HCT116 (cell line): ENCODE measurements around the gene C11orf58.

Experiments used
- CTCF ChIP-seq, 3 experiments: fragments of 200-600 bp in 1 of 3; sonication (generic) in 1 of 3; IDR thresholded peaks in 2 of 3; conservative IDR thresholded peaks in 1 of 3; 2 replicates each; pipeline ENCODE4 v1.5.1; 2012 to 2017; ENCODE audit warnings: low read depth in 2 of 3, low read length in 2 of 3, antibody characterized with exemption in 1 of 3, borderline replicate concordance in 1 of 3, control low read depth in 1 of 3, mild to moderate bottlenecking in 1 of 3, mixed read lengths in 1 of 3, mixed run types in 1 of 3, moderate library complexity in 1 of 3; ENCODE audit not compliant: insufficient read depth in 1 of 3
- EZH2 ChIP-seq: fragments of 200-600 bp; sonication (generic); IDR thresholded peaks from 2 replicates; pipeline ENCODE4 v1.6.1; 2017; ENCODE audit warnings: antibody characterized with exemption, mixed run types
- POLR2A ChIP-seq: IDR thresholded peaks from 2 replicates; pipeline ENCODE4 v1.7.0; 2011; ENCODE audit warnings: borderline replicate concordance; ENCODE audit not compliant: insufficient read depth, insufficient read length; ENCODE audit errors: extremely low read depth
- POLR2AphosphoS5 ChIP-seq: IDR thresholded peaks from 2 replicates; pipeline ENCODE4 v1.6.1; 2011; ENCODE audit warnings: mild to moderate bottlenecking, low read depth, low read length, moderate library complexity
- RAD21 ChIP-seq: IDR thresholded peaks from 2 replicates; pipeline ENCODE4 v1.6.1; 2012; ENCODE audit warnings: low read depth, mild to moderate bottlenecking
- ZNF274 ChIP-seq: fragments of 200-500 bp; sonication (Bioruptor generic); IDR thresholded peaks from 2 replicates; pipeline ENCODE4 v1.6.1; 2014; ENCODE audit warnings: mild to moderate bottlenecking, low read depth, low read length, inconsistent platforms

GRCh38 chr11:16758382-16759024, 20.1 kb downstream of the C11orf58 start:
- no peak for TF ChIP-seq CTCF (IDR thresholded peaks at IDR 0.05 in 2 of 3, conservative IDR thresholded peaks at IDR 0.05 in 1 of 3; ENCODE audit: borderline replicate concordance in 1 of 3, insufficient read depth in 1 of 3, low read depth in 2 of 3, low read length in 2 of 3)
- no peak; the same call in 1 of the 2 replicates for TF ChIP-seq POLR2AphosphoS5
- no peak for TF ChIP-seq POLR2A
- TF ChIP-seq EZH2 = no peak
- no peak for TF ChIP-seq ZNF274
- TF ChIP-seq RAD21 = no peak
